SK-N-SH (cell line): Measurements from ENCODE around the gene NLRP1. TPM values are rescaled to one million over a fixed set of nuclear protein-coding genes. Genes with fewer than 3 reads are reported as not detected.

ENCODE experiments used
- CTCF ChIA-PET: fragments of 300-600, 350-600 bp; formaldehyde crosslinking; extraction: SDS; loops from one replicate; lab custom pipeline; 2021; lab: Yijun Ruan, JAX
- POLR2A ChIA-PET: fragments of 350-600 bp; sonication (Branson Sonifier 250); formaldehyde crosslinking; extraction: SDS; loops from one replicate; lab custom pipeline; 2020; ENCODE audit warnings: antibody characterized with exemption, inconsistent platforms; lab: Yijun Ruan, JAX
- DNase-seq: peaks from one replicate; pipeline ENCODE4 v3.0.0; 2012
- H2AFZ ChIP-seq: fragments of 200-600 bp; sonication (generic); 2 replicates; pipeline ENCODE4 v1.8.1; 2016; ENCODE audit warnings: antibody characterized with exemption, mild to moderate bottlenecking, low read depth
- H3F3A ChIP-seq: fragments of 200-600 bp; sonication (generic); replicated peaks from 2 replicates; pipeline ENCODE3; 2016; ENCODE audit warnings: antibody characterized with exemption, mild to moderate bottlenecking; ENCODE audit not compliant: insufficient read depth
- H3K27ac ChIP-seq, 2 experiments: fragments of 200-500 bp in 1 of 2; fragments of 200-600 bp in 1 of 2; sonication (Bioruptor generic) in 1 of 2; sonication (generic), shearing (Covaris generic) in 1 of 2; 2 replicates each; pipeline versions ENCODE4 v1.5.1 to v1.6.1; 2014 to 2016; ENCODE audit warnings: low read depth in 2 of 2, inconsistent platforms in 1 of 2, low read length in 1 of 2, mild to moderate bottlenecking in 1 of 2, mixed read lengths in 1 of 2
- H3K27me3 ChIP-seq: fragments of 200-600 bp; sonication (generic), shearing (Covaris generic); 2 replicates; pipeline ENCODE4 v1.6.1; 2016; ENCODE audit warnings: mixed run types; ENCODE audit not compliant: insufficient read depth
- H3K36me3 ChIP-seq, 2 experiments: fragments of 200-500 bp in 1 of 2; fragments of 200-600 bp in 1 of 2; sonication (Bioruptor generic) in 1 of 2; sonication (generic) in 1 of 2; replicated peaks in 1 of 2; 2 replicates each; pipeline versions ENCODE3 to v1.5.1; 2014 to 2016; ENCODE audit warnings: low read length in 1 of 2, mild to moderate bottlenecking in 1 of 2; ENCODE audit not compliant: insufficient read depth in 2 of 2, control insufficient read depth in 1 of 2
- H3K4me1 ChIP-seq, 2 experiments: fragments of 200-500 bp in 1 of 2; fragments of 200-600 bp in 1 of 2; sonication (Bioruptor generic) in 1 of 2; sonication (generic), shearing (Covaris generic) in 1 of 2; 2 replicates each; pipeline versions ENCODE4 v1.5.1 to v1.6.1; 2014 to 2016; ENCODE audit warnings: low read depth in 1 of 2, low read length in 1 of 2, mixed run types in 1 of 2; ENCODE audit not compliant: insufficient read depth in 2 of 2, control insufficient read depth in 1 of 2
- H3K4me2 ChIP-seq: fragments of 200-600 bp; sonication (generic), shearing (Covaris generic); 2 replicates; pipeline ENCODE4 v1.6.1; 2017; ENCODE audit warnings: mixed run types
- H3K4me3 ChIP-seq, 2 experiments: fragments of 200-500 bp in 1 of 2; fragments of 200-600 bp in 1 of 2; sonication (Bioruptor generic) in 1 of 2; sonication (generic), shearing (Covaris generic) in 1 of 2; 2 replicates each; pipeline versions ENCODE4 v1.5.1 to v1.8.1; 2014 to 2016; ENCODE audit warnings: low read depth in 2 of 2, inconsistent platforms in 1 of 2, low read length in 1 of 2, mild to moderate bottlenecking in 1 of 2, mixed read lengths in 1 of 2, moderate library complexity in 1 of 2
- H3K79me2 ChIP-seq: fragments of 200-600 bp; sonication (generic); 2 replicates; pipeline ENCODE4 v1.8.1; 2017; ENCODE audit warnings: mild to moderate bottlenecking; ENCODE audit not compliant: insufficient read depth
- H3K9ac ChIP-seq: fragments of 200-600 bp; sonication (generic); 2 replicates; pipeline ENCODE4 v1.6.1; 2017; ENCODE audit warnings: mixed run types
- H3K9me2 ChIP-seq: fragments of 200-600 bp; sonication (generic); 2 replicates; pipeline ENCODE4 v1.6.1; 2017; ENCODE audit warnings: mixed run types
- H3K9me3 ChIP-seq: fragments of 200-600 bp; sonication (generic); 2 replicates; pipeline ENCODE4 v1.6.1; 2017; ENCODE audit warnings: mixed run types, mild to moderate bottlenecking, moderate library complexity
- H4K20me1 ChIP-seq: fragments of 200-600 bp; sonication (generic); 2 replicates; pipeline ENCODE4 v1.6.1; 2017; ENCODE audit warnings: mild to moderate bottlenecking, mixed run types; ENCODE audit not compliant: insufficient read depth
- CHD2 ChIP-seq: fragments of 150-350 bp; IDR thresholded peaks from 2 replicates; pipeline ENCODE4 v1.6.1; 2018; ENCODE audit warnings: low read length; ENCODE audit not compliant: partially characterized antibody
- CTCF ChIP-seq: fragments of 200-600 bp; sonication (generic); IDR thresholded peaks from 2 replicates; pipeline ENCODE4 v1.6.1; 2017; ENCODE audit warnings: antibody characterized with exemption, mild to moderate bottlenecking, moderate library complexity
- EZH2phosphoT487 ChIP-seq: fragments of 200-600 bp; sonication (generic); IDR thresholded peaks from 2 replicates; pipeline ENCODE4 v1.6.1; 2017; ENCODE audit warnings: low read depth, mixed run types, mild to moderate bottlenecking, antibody characterized with exemption, moderate library complexity, borderline replicate concordance
- FOXM1 ChIP-seq: IDR thresholded peaks from 2 replicates; pipeline ENCODE4 v1.4.0; 2012; ENCODE audit warnings: low read depth, mild to moderate bottlenecking
- GATA2 ChIP-seq: sonication (generic); formaldehyde crosslinking; IDR thresholded peaks from 2 replicates; pipeline ENCODE4 v1.5.0; 2020; ENCODE audit warnings: mild to moderate bottlenecking, missing genetic modification reagents
- NFIC ChIP-seq: IDR thresholded peaks from 2 replicates; pipeline ENCODE4 v1.4.0; 2012; ENCODE audit warnings: borderline replicate concordance
- NRF1 ChIP-seq: IDR thresholded peaks from 2 replicates; pipeline ENCODE4 v1.6.1; 2012; ENCODE audit warnings: low read depth, mild to moderate bottlenecking, low read length
- POLR2AphosphoS5 ChIP-seq: IDR thresholded peaks from 2 replicates; pipeline ENCODE4 v1.6.1; 2012; ENCODE audit warnings: low read depth, low read length
- TEAD4 ChIP-seq: IDR thresholded peaks from 2 replicates; pipeline ENCODE4 v1.4.0; 2012; ENCODE audit warnings: mild to moderate bottlenecking, borderline replicate concordance; ENCODE audit not compliant: insufficient read depth
- WGBS: methylation state at CpG from one replicate; pipeline ENCODE4 v1.1.6; 2017; ENCODE audit warnings: low lambda C conversion rate; 5-methylcytosine and 5-hydroxymethylcytosine counted together
- polyA plus RNA-seq, 3 experiments: library from polyadenylated mRNA; depleted of rRNA; stranded (reverse); fragments of >200 nt; gene quantifications; 2 replicates each; pipeline ENCODE4 v1.2.3, GENCODE V29; 2012

NLRP1 gene
- polyA plus RNA-seq, 1 of the 3 experiments (the other 2 are of a cell fraction), result 51.4 TPM

GRCh38 chr17:5481451-5481850, 102.9 kb downstream of the NLRP1 start:
- DNase-seq, result no peak
- Histone ChIP-seq H3K36me3 (peaks cover 73 to 75% of the 10 kb centered on the region in 2 experiments), H3K9ac (no peak overlapping the region), H3F3A (no peaks in the 10 kb centered on the region), H3K27ac (no peak overlapping the region), H3K4me2 (no peak overlapping the region), H3K9me3 (no peaks in the 10 kb centered on the region), H3K79me2 (peaks cover 88% of the 10 kb centered on the region), H3K4me3 (no peak overlapping the region), H3K4me1 (peaks cover 7 to 11% of the 10 kb centered on the region in 2 experiments; a peak in 3 of 4 replicates), H2AFZ (no peak overlapping the region), H3K27me3 (no peaks in the 10 kb centered on the region), H3K9me2 (no peaks in the 10 kb centered on the region), H4K20me1 (no peaks in the 10 kb centered on the region)
- TF ChIP-seq CHD2 (no peak), FOXM1 (no peak), NRF1 (no peak), POLR2AphosphoS5 (no peak), EZH2phosphoT487 (no peak)
- WGBS, result 90% methylated on average over 4 of the region's 4 CpGs
- ChIA-PET POLR2A (no interaction called here), CTCF (no interaction called here)

GRCh38 chr17:5480962-5481361, 103.3 kb downstream of the NLRP1 start:
- ChIA-PET CTCF (interaction anchor here (0.8 kb wide), 1 partner anchor 11 kb away, joined by 3 read pairs; no protein-coding TSS in a partner anchor), POLR2A (no interaction called here)
- H3K9me2 ChIP-seq, result no peaks in the 10 kb centered on the region
- H3K27me3 ChIP-seq, result no peaks in the 10 kb centered on the region
- H3K9ac ChIP-seq, result no peak overlapping the region
- no peaks in the 10 kb centered on the region for H3K9me3 ChIP-seq
- H3K4me1 ChIP-seq, result peaks cover 7 to 11% of the 10 kb centered on the region in 2 experiments; a peak in 3 of 4 replicates
- no peak overlapping the region for H3K4me3 ChIP-seq
- H3K27ac ChIP-seq, result no peak overlapping the region
- peaks cover 89% of the 10 kb centered on the region for H3K79me2 ChIP-seq
- no peak for DNase-seq
- H3K36me3 ChIP-seq, result peaks cover 76 to 78% of the 10 kb centered on the region in 2 experiments
- no peak overlapping the region for H2AFZ ChIP-seq
- TF ChIP-seq TEAD4 (no peak), NFIC (no peak), GATA2 (CRISPR knock-in tag) (no peak), CTCF (no peak), EZH2phosphoT487 (no peak)
- no peaks in the 10 kb centered on the region for H3F3A ChIP-seq
- WGBS, result 87% methylated on average over 6 of the region's 6 CpGs
- H4K20me1 ChIP-seq, result no peaks in the 10 kb centered on the region
- no peak overlapping the region for H3K4me2 ChIP-seq

- CTCF ChIA-PET, result interaction anchor here (2.5 kb wide), 1 partner anchor 40 kb away, joined by 9 read pairs; the partner anchor contains the start of gene C1QBP
- POLR2A ChIA-PET, result no interaction called here
- H3K27me3 ChIP-seq, result no peaks in the 10 kb centered on the region
- H3K4me2 ChIP-seq, result no peak overlapping the region
- H4K20me1 ChIP-seq, result no peaks in the 10 kb centered on the region
- 99% methylated on average over 4 of the region's 4 CpGs for WGBS
- H3K4me3 ChIP-seq, result no peak overlapping the region
- H3K9me3 ChIP-seq, result no peaks in the 10 kb centered on the region
- H3K36me3 ChIP-seq, result peaks cover 87 to 89% of the 10 kb centered on the region in 2 experiments
- H3K4me1 ChIP-seq, result no peaks in the 10 kb centered on the region
- no peak for DNase-seq
- H3K9ac ChIP-seq, result no peak overlapping the region
- peaks cover 12% of the 10 kb centered on the region for H3F3A ChIP-seq
- peaks cover 69% of the 10 kb centered on the region for H3K79me2 ChIP-seq
- no peak for TF ChIP-seq GATA2 (CRISPR knock-in tag)
- no peak overlapping the region for H2AFZ ChIP-seq
- no peaks in the 10 kb centered on the region for H3K9me2 ChIP-seq
- H3K27ac ChIP-seq, result no peak overlapping the region
Observed at GRCh38 chr17:5478992-5479391, 105.3 kb downstream of the NLRP1 start.
